ENCODE measurements around the gene RPTN.

RPTN gene

DNA sequence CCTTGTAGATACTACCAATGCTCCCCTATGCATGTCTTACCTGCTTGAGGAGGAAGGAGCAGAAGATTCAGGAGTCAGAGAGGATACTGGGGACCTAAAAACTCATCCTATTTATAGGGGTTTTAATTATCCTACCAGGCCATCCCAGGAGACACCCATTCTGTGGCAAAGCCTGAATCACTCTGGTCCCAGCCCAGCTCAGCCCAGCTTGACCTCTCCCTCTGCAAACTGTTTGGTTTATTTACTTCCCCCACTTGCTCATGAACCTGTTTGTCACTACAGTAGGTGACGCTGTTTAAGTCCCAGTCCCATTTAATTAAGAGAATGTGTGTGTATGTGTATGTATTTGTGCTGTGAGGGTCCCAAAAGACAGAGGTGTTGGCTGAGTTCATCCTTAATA is at the start of gene RPTN:
Gene RPTN (minus strand): TSS at position 85 of the 400 bp plus-strand sequence. CDS start 1,339 bp downstream, outside the sequence.
- TF ChIP-seq CTCF (conservative IDR thresholded peaks at IDR 0.05; ENCODE audit: low read depth, low read length), result no peak

GRCh38 chr1:152198982-152199381 is 40.0 kb upstream of the RPTN start:
- no peak for DNase-seq (ENCODE audit: low read depth)
- TF ChIP-seq CTCF (conservative IDR thresholded peaks at IDR 0.05; ENCODE audit: low read depth, low read length), result no peak
- no peak overlapping the region for H3K4me3 ChIP-seq (ENCODE audit: low read length)

More for the DNA sequence above, at the start of gene RPTN:
- DNase-seq (ENCODE audit: low read depth), result no peak
- H3K4me3 ChIP-seq (ENCODE audit: low read length), result no peak within 1 kb of the TSS

GRCh38 chr1:152197361-152197941 is 38.4 kb upstream of the RPTN start:
- TF ChIP-seq CTCF (conservative IDR thresholded peaks at IDR 0.05; ENCODE audit: low read depth, low read length), result no peak
- no peak overlapping the region for H3K4me3 ChIP-seq (ENCODE audit: low read length)
- DNase-seq (ENCODE audit: low read depth), result no peak

- no peak for TF ChIP-seq CTCF (conservative IDR thresholded peaks at IDR 0.05; ENCODE audit: low read depth, low read length)
- no peak overlapping the region for H3K4me3 ChIP-seq (ENCODE audit: low read length)
- no peak for DNase-seq (ENCODE audit: low read depth)
These were observed 32.7 kb upstream of the RPTN start for GRCh38 chr1:152191711-152192110.

DNA sequence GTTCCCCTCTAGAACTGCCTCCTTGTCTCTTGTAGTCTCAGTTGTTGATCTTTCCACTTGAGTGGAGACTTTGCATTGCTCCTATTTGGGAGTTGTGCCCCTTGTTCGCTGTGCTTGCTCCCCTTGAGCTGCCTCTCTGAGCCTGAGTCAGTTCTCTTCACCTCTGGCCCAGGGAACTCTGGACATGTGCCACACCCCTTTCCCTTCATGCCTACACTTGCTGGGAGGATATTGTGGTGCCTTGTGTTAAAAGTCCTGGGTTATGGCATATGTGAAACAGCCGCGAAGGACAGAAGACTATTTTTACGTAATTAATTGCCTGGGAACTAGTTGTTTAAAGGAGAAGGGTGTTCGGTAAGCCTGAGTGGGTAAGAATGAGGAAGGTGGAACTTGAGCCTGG is 32.2 kb upstream of the RPTN start:
- TF ChIP-seq CTCF (conservative IDR thresholded peaks at IDR 0.05; ENCODE audit: low read depth, low read length), result no peak
- no peak for DNase-seq (ENCODE audit: low read depth)
- H3K4me3 ChIP-seq (ENCODE audit: low read length), result no peak overlapping the region

- no peak for DNase-seq (ENCODE audit: low read depth)
- no peak for TF ChIP-seq CTCF (conservative IDR thresholded peaks at IDR 0.05; ENCODE audit: low read depth, low read length)
- H3K4me3 ChIP-seq (ENCODE audit: low read length), result no peak overlapping the region
These were observed 31.6 kb upstream of the RPTN start for GRCh38 chr1:152190589-152190988.

DNA sequence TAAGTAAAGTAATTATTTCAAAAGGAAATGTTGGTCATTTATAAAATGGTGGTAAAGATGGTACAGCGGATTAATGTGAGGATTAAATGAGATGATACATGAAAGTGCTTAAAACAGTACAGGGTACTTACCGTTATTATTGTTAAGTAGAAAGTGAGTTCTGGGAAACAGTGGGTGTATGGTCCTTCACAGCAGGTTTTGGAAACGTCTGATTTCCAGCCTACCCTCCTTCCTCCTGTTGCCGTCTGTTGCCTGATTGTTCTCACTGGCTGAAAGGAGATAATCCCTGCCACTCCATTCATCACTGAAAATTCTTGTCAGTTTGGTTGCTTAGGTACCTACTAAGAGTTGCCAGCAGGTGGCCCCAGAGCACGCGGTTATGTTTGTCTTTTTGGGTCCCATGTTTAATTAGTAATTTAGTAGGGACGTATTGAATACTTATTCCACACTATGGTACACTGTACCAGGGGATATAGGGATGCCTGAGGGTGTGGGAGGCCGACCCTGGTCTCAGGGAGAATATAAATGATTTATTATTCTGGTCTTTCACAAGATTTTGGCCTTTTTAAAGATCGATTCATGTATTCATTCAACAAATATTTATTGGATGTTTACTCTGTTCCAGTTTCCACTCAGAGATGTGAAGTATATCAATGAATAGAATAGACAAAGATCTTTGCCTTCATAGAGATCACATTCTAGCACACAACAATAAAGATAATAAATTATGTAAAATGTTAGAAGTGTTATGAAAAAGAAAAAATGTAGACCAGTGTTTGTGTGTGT is 30.8 kb upstream of the RPTN start:
- no peak for DNase-seq (ENCODE audit: low read depth)
- TF ChIP-seq CTCF (conservative IDR thresholded peaks at IDR 0.05; ENCODE audit: low read depth, low read length), result peak; percentile 81
- peak overlapping the region; percentile 51 for H3K4me3 ChIP-seq (ENCODE audit: low read length)
